Measurements from ENCODE around the gene MSI2.

GRCh38 chr17:57210972-57211411, 45.3 kb upstream of the MSI2 start:
- no peak for TF ChIP-seq EZH2phosphoT487 (IDR thresholded peaks at IDR 0.05; ENCODE audit: borderline replicate concordance)
- TF ChIP-seq, protein P1, sequence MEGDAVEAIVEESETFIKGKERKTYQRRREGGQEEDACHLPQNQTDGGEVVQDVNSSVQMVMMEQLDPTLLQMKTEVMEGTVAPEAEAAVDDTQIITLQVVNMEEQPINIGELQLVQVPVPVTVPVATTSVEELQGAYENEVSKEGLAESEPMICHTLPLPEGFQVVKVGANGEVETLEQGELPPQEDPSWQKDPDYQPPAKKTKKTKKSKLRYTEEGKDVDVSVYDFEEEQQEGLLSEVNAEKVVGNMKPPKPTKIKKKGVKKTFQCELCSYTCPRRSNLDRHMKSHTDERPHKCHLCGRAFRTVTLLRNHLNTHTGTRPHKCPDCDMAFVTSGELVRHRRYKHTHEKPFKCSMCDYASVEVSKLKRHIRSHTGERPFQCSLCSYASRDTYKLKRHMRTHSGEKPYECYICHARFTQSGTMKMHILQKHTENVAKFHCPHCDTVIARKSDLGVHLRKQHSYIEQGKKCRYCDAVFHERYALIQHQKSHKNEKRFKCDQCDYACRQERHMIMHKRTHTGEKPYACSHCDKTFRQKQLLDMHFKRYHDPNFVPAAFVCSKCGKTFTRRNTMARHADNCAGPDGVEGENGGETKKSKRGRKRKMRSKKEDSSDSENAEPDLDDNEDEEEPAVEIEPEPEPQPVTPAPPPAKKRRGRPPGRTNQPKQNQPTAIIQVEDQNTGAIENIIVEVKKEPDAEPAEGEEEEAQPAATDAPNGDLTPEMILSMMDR (conservative IDR thresholded peaks at IDR 0.05; ENCODE audit: low read length) = no peak
